HAP-1 (cell line): ENCODE measurements around the gene CELSR1.
"Not testable (repeated sequence)": the region's sequence is repeated elsewhere in the genome, so short reads cannot be mapped to it uniquely, and the experiment has no call there.

ENCODE experiments used
- DNase-seq, 2 experiments: peaks; one replicate each; pipeline ENCODE4 v3.0.0-alpha.2; 2016 to 2020; ENCODE audit warnings: low spot score in 2 of 2
- H3K27me3 ChIP-seq: fragments of 250-450 bp; sonication (Bioruptor Pico); 2 replicates; pipeline ENCODE4 v1.5.1; 2020; ENCODE audit warnings: low read depth, mild to moderate bottlenecking, moderate library complexity
- H3K36me3 ChIP-seq: fragments of 250-450 bp; sonication (Bioruptor Pico); replicated peaks from 2 replicates; pipeline ENCODE4 v1.5.1; 2020; ENCODE audit warnings: mild to moderate bottlenecking
- H3K4me1 ChIP-seq: fragments of 250-450 bp; sonication (Bioruptor Pico); 2 replicates; pipeline ENCODE4 v1.5.1; 2020; ENCODE audit warnings: mild to moderate bottlenecking
- H3K4me3 ChIP-seq: fragments of 250-450 bp; sonication (Bioruptor Pico); 2 replicates; pipeline ENCODE4 v1.5.1; 2020; ENCODE audit warnings: mild to moderate bottlenecking, moderate library complexity
- H3K9me3 ChIP-seq: fragments of 250-450 bp; sonication (Bioruptor Pico); 2 replicates; pipeline ENCODE4 v1.5.1; 2020; ENCODE audit warnings: mild to moderate bottlenecking, moderate library complexity
- in situ Hi-C: fragments of 300-500 bp; cut with MboI; formaldehyde crosslinking; loops from 3 replicates; pipeline ENCODE4 v1.14.3; 2020; ENCODE audit warnings: low sequenced_read_pairs, inconsistent platforms, mixed read lengths

CELSR1 gene

GRCh38 chr22:46525389-46526243, 11.8 kb downstream of the CELSR1 start:
- Histone ChIP-seq H3K4me3 (no peak overlapping the region), H3K36me3 (no peaks in the 10 kb centered on the region; the same call in 1 of the 2 replicates), H3K9me3 (no peaks in the 10 kb centered on the region), H3K4me1 (no peaks in the 10 kb centered on the region), H3K27me3 (no peaks in the 10 kb centered on the region)
- in situ Hi-C loops, result no loop called here
- no peak for DNase-seq

- in situ Hi-C loops, result no loop called here
- Histone ChIP-seq H3K27me3 (no peaks in the 10 kb centered on the region), H3K36me3 (no peaks in the 10 kb centered on the region), H3K4me3 (no peak overlapping the region), H3K4me1 (no peaks in the 10 kb centered on the region), H3K9me3 (no peaks in the 10 kb centered on the region)
- no peak for DNase-seq
These were observed 13.1 kb downstream of the CELSR1 start for GRCh38 chr22:46524203-46524740.

- no peaks in the 10 kb centered on the region for H3K9me3 ChIP-seq
- no peak overlapping the region for H3K4me3 ChIP-seq
- in situ Hi-C loops, result no loop called here
- H3K27me3 ChIP-seq, result no peaks in the 10 kb centered on the region
- no peaks in the 10 kb centered on the region for H3K36me3 ChIP-seq
- no peak for DNase-seq
- no peaks in the 10 kb centered on the region for H3K4me1 ChIP-seq
These were observed 14.6 kb downstream of the CELSR1 start for GRCh38 chr22:46522797-46523196.

GRCh38 chr22:46521994-46522393, 15.4 kb downstream of the CELSR1 start:
- no peaks in the 10 kb centered on the region for H3K36me3 ChIP-seq
- no peaks in the 10 kb centered on the region for H3K27me3 ChIP-seq
- DNase-seq, result no peak
- no peak overlapping the region for H3K4me3 ChIP-seq
- H3K9me3 ChIP-seq, result no peaks in the 10 kb centered on the region
- H3K4me1 ChIP-seq, result no peaks in the 10 kb centered on the region
- in situ Hi-C loops, result no loop called here

- Histone ChIP-seq H3K4me3 (no peak overlapping the region), H3K4me1 (no peaks in the 10 kb centered on the region), H3K9me3 (no peaks in the 10 kb centered on the region), H3K36me3 (no peaks in the 10 kb centered on the region), H3K27me3 (no peaks in the 10 kb centered on the region)
- in situ Hi-C loops, result no loop called here
- no peak for DNase-seq
These were observed 16.5 kb downstream of the CELSR1 start for GRCh38 chr22:46520880-46521279.

- in situ Hi-C loops, result no loop called here
- DNase-seq, result no peak
- H3K9me3 ChIP-seq, result no peaks in the 10 kb centered on the region
- H3K36me3 ChIP-seq, result 0 out of 2 replicates have a peak, but pooled peaks cover 3% of the 10 kb centered on the region
- H3K4me3 ChIP-seq, result no peak overlapping the region
- no peaks in the 10 kb centered on the region for H3K27me3 ChIP-seq
- H3K4me1 ChIP-seq, result no peaks in the 10 kb centered on the region
These were observed 18.0 kb downstream of the CELSR1 start for GRCh38 chr22:46519377-46519776.

GRCh38 chr22:46518542-46519325, 18.7 kb downstream of the CELSR1 start:
- Histone ChIP-seq H3K4me1 (no peaks in the 10 kb centered on the region), H3K36me3 (0 out of 2 replicates have a peak, but pooled peaks cover 3% of the 10 kb centered on the region), H3K9me3 (no peaks in the 10 kb centered on the region), H3K4me3 (no peak overlapping the region), H3K27me3 (no peaks in the 10 kb centered on the region)
- in situ Hi-C loops, result no loop called here
- no peak for DNase-seq

GRCh38 chr22:46518038-46518437, 19.4 kb downstream of the CELSR1 start:
- no peaks in the 10 kb centered on the region for H3K4me1 ChIP-seq
- DNase-seq, result no peak
- no peaks in the 10 kb centered on the region for H3K9me3 ChIP-seq
- H3K4me3 ChIP-seq, result no peak overlapping the region
- H3K27me3 ChIP-seq, result no peaks in the 10 kb centered on the region
- 0 out of 2 replicates have a peak, but pooled peaks cover 3% of the 10 kb centered on the region for H3K36me3 ChIP-seq
- in situ Hi-C loops, result no loop called here

GRCh38 chr22:46517255-46517761, 20.1 kb downstream of the CELSR1 start:
- no peaks in the 10 kb centered on the region for H3K4me1 ChIP-seq
- DNase-seq, result no peak
- in situ Hi-C loops, result no loop called here

GRCh38 chr22:46516638-46517037, 20.8 kb downstream of the CELSR1 start:
- in situ Hi-C loops, result no loop called here
- 0 out of 2 replicates have a peak, but pooled peaks cover 3% of the 10 kb centered on the region for H3K36me3 ChIP-seq
- H3K27me3 ChIP-seq, result no peaks in the 10 kb centered on the region
- DNase-seq, result no peak
- H3K9me3 ChIP-seq, result no peaks in the 10 kb centered on the region
- no peaks in the 10 kb centered on the region for H3K4me1 ChIP-seq
- H3K4me3 ChIP-seq, result no peak overlapping the region

More at GRCh38 chr22:46517255-46517761, 20.1 kb downstream of the CELSR1 start:
- Histone ChIP-seq H3K9me3 (no peaks in the 10 kb centered on the region), H3K4me3 (no peak overlapping the region), H3K36me3 (0 out of 2 replicates have a peak, but pooled peaks cover 3% of the 10 kb centered on the region), H3K27me3 (no peaks in the 10 kb centered on the region)

- H3K27me3 ChIP-seq, H3K4me1 ChIP-seq, DNase-seq, H3K9me3 ChIP-seq, H3K36me3 ChIP-seq, H3K4me3 ChIP-seq, in situ Hi-C loops: not testable (repeated sequence)
These were observed 21.3 kb downstream of the CELSR1 start for GRCh38 chr22:46516112-46516487.

GRCh38 chr22:46515208-46516111, 22.0 kb downstream of the CELSR1 start:
- DNase-seq, result no peak
- H3K4me1 ChIP-seq, result peaks cover under 1% of the 10 kb centered on the region; the same call in 1 of the 2 replicates
- H3K9me3 ChIP-seq, result no peaks in the 10 kb centered on the region
- no peak overlapping the region for H3K4me3 ChIP-seq
- H3K27me3 ChIP-seq, result no peaks in the 10 kb centered on the region
- in situ Hi-C loops, result no loop called here
- 0 out of 2 replicates have a peak, but pooled peaks cover 3% of the 10 kb centered on the region for H3K36me3 ChIP-seq
